Measurements from ENCODE around the gene NPFFR1.

GRCh38 chr10:70284542-70285475, 1.0 kb upstream of the NPFFR1 start:
- TF ChIP-seq CTCF (IDR thresholded peaks at IDR 0.05) (no peak), POLR2A (IDR thresholded peaks at IDR 0.05; ENCODE audit: low read depth) (no peak), EP300 (IDR thresholded peaks at IDR 0.05) (no peak)

All from esophagus muscularis mucosa (tissue), 4 donors.